IMR-90 (cell line): ENCODE data around the gene RIN1. TPM values are rescaled to one million over a fixed set of nuclear protein-coding genes. Genes with fewer than 3 reads are reported as not detected.
A peak's percentile ranks its signal among the peaks of the same experiment; 100 is the strongest.

Source experiments
- ATAC-seq: fragments of 200-7000 bp; cut with Tn5 transposase; 2 replicates; pipeline ENCODE4 v1.9.1; 2020; ENCODE audit warnings: low read depth, mild to moderate bottlenecking, moderate library complexity
- BruUV-seq: library from RNA; stranded (reverse); fragments of 400-500 nt; replicated peaks from 2 replicates; lab custom pipeline; 2021; lab: Mats Ljungman, UMichigan
- CTCF ChIA-PET: fragments of 300-600 bp; formaldehyde crosslinking; extraction: SDS; loops from one replicate; lab custom pipeline; 2021; ENCODE audit warnings: antibody characterized with exemption; lab: Yijun Ruan, JAX
- POLR2A ChIA-PET: fragments of 300-600 bp; sonication (Branson Sonifier 250); formaldehyde crosslinking; loops from one replicate; lab custom pipeline; 2022; ENCODE audit warnings: antibody characterized with exemption; ENCODE audit not compliant: unreplicated experiment; lab: Charles Lee
- DNase-seq: peaks from one replicate; pipeline ENCODE4 v3.0.0; 2013
- H2AFZ ChIP-seq: replicated peaks from 2 replicates; pipeline ENCODE3; 2013; ENCODE audit warnings: low read length, mild to moderate bottlenecking; ENCODE audit not compliant: poor library complexity
- H2AK5ac ChIP-seq: 2 replicates; pipeline ENCODE4 v1.6.1; 2013; ENCODE audit warnings: low read depth, low read length, inconsistent platforms
- H2AK9ac ChIP-seq: replicated peaks from 2 replicates; pipeline ENCODE3; 2013; ENCODE audit warnings: mild to moderate bottlenecking, low read depth, low read length, moderate library complexity; ENCODE audit not compliant: poor library complexity
- H2BK120ac ChIP-seq: 2 replicates; pipeline ENCODE4 v1.6.1; 2013; ENCODE audit warnings: low read depth, low read length, inconsistent platforms
- H2BK15ac ChIP-seq: 3 replicates; pipeline ENCODE4 v1.6.1; 2013; ENCODE audit warnings: low read depth, low read length, inconsistent platforms
- H2BK20ac ChIP-seq: 2 replicates; pipeline ENCODE4 v1.6.1; 2013; ENCODE audit warnings: low read depth, mild to moderate bottlenecking, inconsistent platforms, low read length, moderate library complexity
- H2BK5ac ChIP-seq: 2 replicates; pipeline ENCODE4 v1.6.1; 2013; ENCODE audit warnings: mild to moderate bottlenecking, low read depth, low read length, inconsistent platforms; ENCODE audit not compliant: poor library complexity, severe bottlenecking
- H3K14ac ChIP-seq: replicated peaks from 2 replicates; pipeline ENCODE4 v1.6.1; 2013; ENCODE audit warnings: low read depth, low read length, inconsistent platforms
- H3K18ac ChIP-seq: 2 replicates; pipeline ENCODE4 v1.6.1; 2013; ENCODE audit warnings: low read depth, low read length, control low read depth
- H3K23ac ChIP-seq: 2 replicates; pipeline ENCODE4 v1.6.1; 2013; ENCODE audit warnings: low read depth, low read length, inconsistent platforms
- H3K27ac ChIP-seq: 2 replicates; pipeline ENCODE4 v1.5.1; 2013; ENCODE audit warnings: mild to moderate bottlenecking, control low read depth, low read length; ENCODE audit not compliant: insufficient read depth
- H3K27me3 ChIP-seq: 2 replicates; pipeline ENCODE4 v1.6.1; 2013; ENCODE audit warnings: low read length; ENCODE audit not compliant: control insufficient read depth, insufficient read depth
- H3K36me3 ChIP-seq: 2 replicates; pipeline ENCODE4 v1.6.1; 2013; ENCODE audit warnings: low read length, mixed read lengths; ENCODE audit not compliant: control insufficient read depth, insufficient read depth
- H3K4ac ChIP-seq: 2 replicates; pipeline ENCODE4 v1.6.1; 2013; ENCODE audit warnings: low read depth, low read length, inconsistent platforms
- H3K4me1 ChIP-seq: 2 replicates; pipeline ENCODE4 v1.6.1; 2013; ENCODE audit warnings: low read length, mixed read lengths; ENCODE audit not compliant: control insufficient read depth, insufficient read depth
- H3K4me2 ChIP-seq: 2 replicates; pipeline ENCODE4 v1.6.1; 2013; ENCODE audit warnings: low read depth, mild to moderate bottlenecking, control low read depth, low read length, moderate library complexity
- H3K4me3 ChIP-seq: 2 replicates; pipeline ENCODE4 v1.5.1; 2013; ENCODE audit warnings: low read depth, mild to moderate bottlenecking, control low read depth, low read length, moderate library complexity; ENCODE audit not compliant: insufficient read depth
- H3K56ac ChIP-seq: 2 replicates; pipeline ENCODE4 v1.6.1; 2013; ENCODE audit warnings: low read length, inconsistent platforms; ENCODE audit not compliant: insufficient read depth; ENCODE audit errors: extremely low read depth
- H3K79me1 ChIP-seq, 2 experiments: 2 replicates each; pipeline ENCODE4 v1.6.1; 2013; ENCODE audit warnings: low read length in 2 of 2, inconsistent platforms in 1 of 2, low read depth in 1 of 2
- H3K9ac ChIP-seq: 2 replicates; pipeline ENCODE4 v1.6.1; 2013; ENCODE audit warnings: low read depth, low read length, control low read depth
- H3K9me1 ChIP-seq: 2 replicates; pipeline ENCODE4 v1.6.1; 2013; ENCODE audit warnings: low read length, inconsistent platforms; ENCODE audit not compliant: insufficient read depth
- H3K9me3 ChIP-seq: 2 replicates; pipeline ENCODE4 v1.6.1; 2013; ENCODE audit warnings: low read length; ENCODE audit not compliant: control insufficient read depth, insufficient read depth
- H4K20me1 ChIP-seq: 2 replicates; pipeline ENCODE4 v1.6.1; 2013; ENCODE audit warnings: low read length, inconsistent platforms; ENCODE audit not compliant: insufficient read depth
- H4K5ac ChIP-seq: 2 replicates; pipeline ENCODE4 v1.6.1; 2013; ENCODE audit warnings: mild to moderate bottlenecking, low read depth, low read length, control low read depth
- H4K8ac ChIP-seq, 2 experiments: 2 replicates each; pipeline ENCODE4 v1.6.1; 2013; ENCODE audit warnings: low read depth in 2 of 2, low read length in 2 of 2, control low read depth in 1 of 2, inconsistent platforms in 1 of 2
- H4K91ac ChIP-seq: 2 replicates; pipeline ENCODE4 v1.6.1; 2013; ENCODE audit warnings: low read depth, low read length, inconsistent platforms; ENCODE audit not compliant: insufficient read depth
- FOS ChIP-seq: fragments of 150-350 bp; IDR thresholded peaks from 2 replicates; pipeline ENCODE4 v1.6.1; 2016; ENCODE audit warnings: low read depth, low read length
- RAD21 ChIP-seq: IDR thresholded peaks from 2 replicates; pipeline ENCODE4 v1.6.1; 2012; ENCODE audit warnings: low read length, improper control_type of control experiment
- RCOR1 ChIP-seq: IDR thresholded peaks from 2 replicates; pipeline ENCODE4 v1.6.1; 2012; ENCODE audit warnings: mild to moderate bottlenecking, low read length, improper control_type of control experiment; ENCODE audit not compliant: insufficient replicate concordance
- USF2 ChIP-seq: fragments of 150-350 bp; IDR thresholded peaks from 2 replicates; pipeline ENCODE4 v1.6.1; 2017; ENCODE audit warnings: mild to moderate bottlenecking, antibody characterized with exemption, low read length, low read depth
- WGBS, 2 experiments: methylation state at CpG; one replicate each; pipeline versions ENCODE4 v1.1.5 to v1.1.7; 2013; ENCODE audit warnings: missing lambda C conversion rate in 2 of 2; ENCODE audit not compliant: insufficient read length in 1 of 2; ENCODE audit errors: extremely low coverage in 2 of 2; 5-methylcytosine and 5-hydroxymethylcytosine counted together
- dilution Hi-C: fragments of 300-500 bp; cut with HindIII; formaldehyde crosslinking; loops from one replicate; pipeline ENCODE4 v1.14.3; 2018; ENCODE audit warnings: low sequenced_read_pairs; ENCODE audit not compliant: unreplicated experiment
- in situ Hi-C: fragments of 300-500 bp; cut with MboI; formaldehyde crosslinking; loops from 3 replicates; pipeline ENCODE4 v1.14.3; 2019; ENCODE audit warnings: low sequenced_read_pairs, inconsistent platforms, mixed read lengths
- intact Hi-C: fragments of 100-400 bp; cut with micrococcal nuclease; formaldehyde crosslinking; loops from 2 replicates; pipeline ENCODE4 v1.10.0; 2022
- polyA plus RNA-seq, 3 experiments: library from polyadenylated mRNA; depleted of rRNA; stranded (reverse); fragments of >200 nt; gene quantifications; 2 replicates each; pipeline ENCODE4 v1.2.3, GENCODE V29; 2012; ENCODE audit warnings: low replicate concordance in 1 of 3
- total RNA-seq: library from RNA; depleted of rRNA; stranded (reverse); fragments of >200 nt; gene quantifications from 2 replicates; pipeline ENCODE4 v1.2.3, GENCODE V29; 2012
- TF ChIP-seq, protein P1 (sequence below): conservative IDR thresholded peaks from 2 replicates; pipeline ENCODE4 v1.5.1; 2012; ENCODE audit warnings: mild to moderate bottlenecking, low read depth, low read length, improper control_type of control experiment

The RIN1 gene
- total and polyA plus RNA-seq, 2 of the 4 experiments (the other 2 are of a cell fraction) = 9.9 to 20.8 TPM

DNA sequence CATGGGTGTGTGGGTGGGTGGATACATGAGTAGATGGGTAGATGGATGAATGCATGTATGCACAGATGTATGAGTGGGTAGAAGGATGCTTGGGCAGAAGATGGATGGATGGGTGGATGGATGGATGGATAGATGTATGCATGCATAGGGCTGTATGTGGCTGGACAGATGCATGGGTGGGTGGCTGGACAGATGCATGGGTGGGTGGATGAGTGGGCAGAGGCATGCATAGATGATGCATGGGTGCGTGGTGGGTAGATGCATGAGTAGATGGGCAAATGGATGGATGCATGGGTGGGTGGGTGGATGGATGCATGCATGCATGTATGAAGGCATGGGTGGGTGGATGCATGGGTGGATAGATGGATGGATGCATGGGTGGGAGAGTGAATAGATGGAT is 12.6 kb downstream of the RIN1 start:
- TF ChIP-seq, protein P1, sequence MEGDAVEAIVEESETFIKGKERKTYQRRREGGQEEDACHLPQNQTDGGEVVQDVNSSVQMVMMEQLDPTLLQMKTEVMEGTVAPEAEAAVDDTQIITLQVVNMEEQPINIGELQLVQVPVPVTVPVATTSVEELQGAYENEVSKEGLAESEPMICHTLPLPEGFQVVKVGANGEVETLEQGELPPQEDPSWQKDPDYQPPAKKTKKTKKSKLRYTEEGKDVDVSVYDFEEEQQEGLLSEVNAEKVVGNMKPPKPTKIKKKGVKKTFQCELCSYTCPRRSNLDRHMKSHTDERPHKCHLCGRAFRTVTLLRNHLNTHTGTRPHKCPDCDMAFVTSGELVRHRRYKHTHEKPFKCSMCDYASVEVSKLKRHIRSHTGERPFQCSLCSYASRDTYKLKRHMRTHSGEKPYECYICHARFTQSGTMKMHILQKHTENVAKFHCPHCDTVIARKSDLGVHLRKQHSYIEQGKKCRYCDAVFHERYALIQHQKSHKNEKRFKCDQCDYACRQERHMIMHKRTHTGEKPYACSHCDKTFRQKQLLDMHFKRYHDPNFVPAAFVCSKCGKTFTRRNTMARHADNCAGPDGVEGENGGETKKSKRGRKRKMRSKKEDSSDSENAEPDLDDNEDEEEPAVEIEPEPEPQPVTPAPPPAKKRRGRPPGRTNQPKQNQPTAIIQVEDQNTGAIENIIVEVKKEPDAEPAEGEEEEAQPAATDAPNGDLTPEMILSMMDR = no peak
- TF ChIP-seq RCOR1 (no peak), USF2 (no peak), RAD21 (no peak), FOS (no peak)
- H3K18ac ChIP-seq = no peak overlapping the region
- H3K9ac ChIP-seq = no peak overlapping the region
- no peak for ATAC-seq
- H2BK20ac ChIP-seq = no peak overlapping the region
- peak overlapping the region; percentile 13; the same call in 1 of the 2 replicates for H3K4ac ChIP-seq
- H3K4me2 ChIP-seq = no peak overlapping the region
- H4K5ac ChIP-seq = no peak overlapping the region
- in situ Hi-C loops (no loop called here), intact Hi-C loops (no loop called here), dilution Hi-C loops (no loop called here)
- peak overlapping the region; percentile 63 for H2AFZ ChIP-seq
- ChIA-PET POLR2A (no interaction called here), CTCF (no interaction called here)
- H3K4me3 ChIP-seq = no peak overlapping the region
- H2BK15ac ChIP-seq = no peak overlapping the region
- H3K14ac ChIP-seq = no peak overlapping the region
- H3K23ac ChIP-seq = no peak overlapping the region; the same call in 1 of the 2 replicates
- H2BK5ac ChIP-seq = no peak overlapping the region
- H3K9me3 ChIP-seq = no peaks in the 10 kb centered on the region
- DNase-seq = no peak
- WGBS, 2 experiments = 89% methylated on average over 1 of the region's 1 CpG; no CpG with 5 or more reads in 1 of the 2 experiments
- H3K56ac ChIP-seq = no peak overlapping the region
- H3K79me1 ChIP-seq = peaks cover 0 to 39% of the 10 kb centered on the region in 2 experiments; a peak in 3 of 4 replicates
- H2BK120ac ChIP-seq = no peak overlapping the region
- peak overlapping the region; percentile 1 for H2AK9ac ChIP-seq
- H4K8ac ChIP-seq = no peak overlapping the region
- H4K20me1 ChIP-seq = no peaks in the 10 kb centered on the region
- peaks cover 35% of the 10 kb centered on the region for H3K9me1 ChIP-seq
- no peaks in the 10 kb centered on the region for H3K36me3 ChIP-seq
- H3K27me3 ChIP-seq = no peaks in the 10 kb centered on the region
- no peak overlapping the region for H4K91ac ChIP-seq
- no peak overlapping the region for H3K27ac ChIP-seq
- peak overlapping the region; percentile 98; the same call in 1 of the 2 replicates for H2AK5ac ChIP-seq
- no TSS peak for BruUV-seq
- H3K4me1 ChIP-seq = peaks cover 46% of the 10 kb centered on the region
